ENCODE results near the gene SNED1. TPM values are rescaled to one million over a fixed set of nuclear protein-coding genes. Genes with fewer than 3 reads are reported as not detected.

The SNED1 gene
- total RNA-seq, 2 donors from 2014 or later, result 39.7 to 62.7 TPM

- DNase-seq (ENCODE audit: low spot score), result peak; percentile 66
- intact Hi-C loops (cut with DNase I), result no loop called here
Observed at GRCh38 chr2:241050624-241051577, 52.5 kb downstream of the SNED1 start.

DNA sequence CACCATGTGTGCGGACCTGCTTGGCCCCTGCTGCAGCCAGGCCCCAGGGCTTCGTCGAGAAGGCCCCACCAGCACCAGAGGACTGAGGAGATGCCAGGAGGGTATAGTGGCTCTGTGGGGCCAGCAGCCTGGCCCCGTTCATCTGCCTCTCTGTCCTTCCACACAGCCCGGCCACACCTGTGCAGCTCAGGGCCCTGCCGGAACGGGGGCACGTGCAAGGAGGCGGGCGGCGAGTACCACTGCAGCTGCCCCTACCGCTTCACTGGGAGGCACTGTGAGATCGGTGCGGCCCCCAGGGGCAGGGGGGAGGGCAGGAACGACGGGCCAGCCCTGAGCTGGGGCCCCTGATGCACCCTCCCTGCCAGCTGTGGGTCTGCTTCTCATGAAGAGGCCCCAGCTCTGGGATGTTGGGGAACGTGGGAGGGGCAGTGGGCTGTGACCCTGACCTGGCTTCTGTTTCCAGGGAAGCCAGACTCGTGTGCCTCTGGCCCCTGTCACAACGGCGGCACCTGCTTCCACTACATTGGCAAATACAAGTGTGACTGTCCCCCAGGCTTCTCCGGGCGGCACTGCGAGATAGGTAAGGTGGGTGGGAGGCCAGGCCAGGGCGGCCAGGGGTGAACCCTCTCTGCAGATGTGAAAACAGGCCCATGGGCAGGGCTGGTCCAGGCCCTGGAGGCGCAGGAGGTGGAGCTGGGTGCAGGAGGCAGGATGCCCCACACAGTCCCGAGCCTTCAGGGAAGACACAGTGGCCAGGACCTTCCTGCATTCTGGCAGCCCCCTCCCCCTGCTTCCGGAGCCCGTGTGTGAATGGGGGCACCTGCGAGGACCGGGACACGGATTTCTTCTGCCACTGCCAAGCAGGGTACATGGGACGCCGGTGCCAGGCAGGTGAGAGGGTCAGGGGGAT, 53.4 kb downstream of the SNED1 start:
- intact Hi-C loops (cut with DNase I), result no loop called here
- peak; percentile 74 for DNase-seq (ENCODE audit: low spot score)

DNA sequence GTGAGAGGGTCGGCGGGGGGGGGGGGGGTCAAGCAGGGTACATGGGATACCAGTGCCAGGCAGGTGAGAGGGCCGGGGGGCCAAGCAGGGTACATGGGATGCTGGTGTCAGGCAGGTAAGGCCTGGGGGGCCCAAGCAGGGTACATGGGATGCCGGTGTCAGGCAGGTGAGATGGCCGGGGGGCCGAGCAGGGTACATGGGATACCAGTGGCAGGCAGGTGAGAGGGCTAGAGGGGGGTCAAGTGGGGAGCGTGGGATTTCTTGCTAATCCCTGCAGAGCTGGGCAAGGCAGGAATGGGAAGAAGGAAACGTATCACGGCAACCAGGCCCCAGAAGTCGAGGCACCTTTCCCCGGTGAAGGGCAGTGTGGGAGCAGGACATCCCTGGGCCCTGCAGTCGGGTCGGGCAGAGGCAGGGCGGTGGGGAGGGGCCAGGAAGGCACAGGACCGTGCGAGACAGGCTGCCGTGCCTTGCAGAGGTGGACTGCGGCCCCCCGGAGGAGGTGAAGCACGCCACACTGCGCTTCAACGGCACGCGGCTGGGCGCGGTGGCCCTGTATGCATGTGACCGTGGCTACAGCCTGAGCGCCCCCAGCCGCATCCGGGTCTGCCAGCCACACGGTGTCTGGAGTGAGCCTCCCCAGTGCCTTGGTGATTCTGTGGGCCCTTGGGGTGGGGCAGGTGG, 54.4 kb downstream of the SNED1 start:
- peak; percentile 67 for DNase-seq (ENCODE audit: low spot score)
- intact Hi-C loops (cut with DNase I), result no loop called here

DNA sequence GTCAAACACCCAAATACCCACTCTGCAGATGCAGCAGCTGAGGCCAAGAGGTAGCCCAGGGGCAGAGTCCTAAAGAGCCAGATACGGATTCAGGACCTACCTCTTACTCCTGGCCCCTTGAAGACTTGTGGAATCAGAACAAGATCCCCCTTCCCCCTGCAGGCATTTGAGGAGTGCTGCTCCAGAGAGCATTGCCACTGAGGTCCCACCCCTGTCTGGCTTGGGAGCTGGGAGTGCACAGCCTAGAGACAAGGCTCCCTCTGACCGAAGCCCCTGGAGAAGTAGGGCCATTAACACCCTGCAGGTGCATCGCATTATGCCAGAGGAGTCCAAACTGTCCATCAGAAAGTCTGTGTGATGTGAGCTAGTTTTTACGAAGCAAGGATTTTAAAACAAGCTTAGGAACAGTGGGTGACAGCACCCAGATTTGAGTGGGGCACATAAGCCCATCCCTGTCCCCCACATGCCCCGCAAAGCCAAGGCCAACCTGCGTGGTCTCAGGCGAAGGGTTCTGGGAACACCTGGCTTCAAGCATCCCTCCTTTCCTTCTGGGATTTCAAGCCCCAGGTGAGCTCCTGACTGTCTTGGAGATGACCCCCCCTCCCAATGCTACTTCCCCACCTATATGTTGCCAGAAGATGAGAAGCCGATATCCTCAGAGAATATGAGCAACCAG, 55.3 kb downstream of the SNED1 start:
- intact Hi-C loops (cut with DNase I), result no loop called here

GRCh38 chr2:241061275-241061674, 62.9 kb downstream of the SNED1 start:
- intact Hi-C loops (cut with DNase I), result no loop called here

More for the DNA sequence above, 55.3 kb downstream of the SNED1 start:
- DNase-seq (ENCODE audit: low spot score), result peak; percentile 74

GRCh38 chr2:241062389-241063092, 64.1 kb downstream of the SNED1 start:
- intact Hi-C loops (cut with DNase I), result no loop called here
- no peak for DNase-seq (ENCODE audit: low spot score)

More at GRCh38 chr2:241061275-241061674, 62.9 kb downstream of the SNED1 start:
- no peak for DNase-seq (ENCODE audit: low spot score)

GRCh38 chr2:241063093-241063551, 64.7 kb downstream of the SNED1 start:
- intact Hi-C loops (cut with DNase I), result no loop called here
- DNase-seq (ENCODE audit: low spot score), result peak; percentile 80

DNA sequence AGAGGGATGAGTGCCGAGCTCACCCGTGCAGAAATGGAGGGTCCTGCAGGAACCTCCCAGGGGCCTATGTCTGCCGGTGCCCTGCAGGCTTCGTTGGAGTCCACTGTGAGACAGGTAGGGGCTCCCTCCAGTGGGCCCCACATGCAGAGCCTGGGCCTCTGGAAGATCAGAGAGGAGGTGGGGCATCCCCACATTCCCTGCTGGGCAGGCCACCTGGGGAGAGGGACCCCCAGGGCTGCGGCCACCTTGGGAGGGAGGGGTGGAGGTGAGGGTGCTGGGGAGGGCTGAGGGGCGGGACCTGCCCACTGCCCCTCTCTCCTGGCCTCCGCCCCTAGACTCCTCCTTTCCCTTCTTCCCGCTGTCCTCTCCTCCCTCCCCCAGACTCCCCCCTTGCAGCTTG, 65.2 kb downstream of the SNED1 start:
- DNase-seq (ENCODE audit: low spot score), result peak; percentile 64

DNA sequence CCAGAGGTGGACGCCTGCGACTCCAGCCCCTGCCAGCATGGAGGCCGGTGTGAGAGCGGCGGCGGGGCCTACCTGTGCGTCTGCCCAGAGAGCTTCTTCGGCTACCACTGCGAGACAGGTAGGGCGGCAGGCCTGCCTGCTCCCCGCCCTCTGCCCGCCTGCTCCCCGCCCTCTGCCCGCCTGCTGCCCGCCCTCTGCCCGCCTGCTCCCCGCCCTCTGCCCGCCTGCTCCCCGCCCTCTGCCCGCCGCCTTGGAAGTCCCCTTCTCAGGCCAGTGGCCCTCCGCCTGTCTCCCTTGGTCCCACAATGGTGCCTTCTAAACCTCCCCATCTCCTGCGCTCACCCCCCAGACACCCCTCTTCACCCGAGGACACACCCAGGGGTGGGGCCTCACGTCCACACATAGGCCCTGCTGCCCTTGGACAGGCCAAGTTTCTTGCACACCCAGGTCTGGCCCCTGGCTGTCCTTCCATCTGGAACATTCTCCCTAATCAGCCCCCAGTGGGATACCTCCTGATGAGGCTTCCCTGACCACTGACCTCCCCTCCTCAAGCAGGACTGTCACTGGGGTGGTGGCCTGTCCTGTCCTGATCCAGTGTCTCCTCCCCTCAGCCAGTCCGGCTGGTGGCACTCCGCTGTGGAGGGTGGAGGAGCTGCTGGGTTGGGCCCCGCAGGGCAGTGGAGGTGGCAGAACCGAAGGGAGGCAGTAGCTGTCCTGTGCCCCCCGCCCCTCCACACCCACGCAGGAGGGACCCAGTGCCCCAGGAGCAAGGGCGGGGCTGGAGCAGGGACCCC, 65.8 kb downstream of the SNED1 start:
- intact Hi-C loops (cut with DNase I), result no loop called here

More for the DNA sequence above, 65.2 kb downstream of the SNED1 start:
- intact Hi-C loops (cut with DNase I), result no loop called here

GRCh38 chr2:241064802-241065354, 66.5 kb downstream of the SNED1 start:
- intact Hi-C loops (cut with DNase I), result no loop called here
- peak; percentile 75 for DNase-seq (ENCODE audit: low spot score)

More for the DNA sequence above, 65.8 kb downstream of the SNED1 start:
- DNase-seq (ENCODE audit: low spot score), result peak; percentile 78

DNA sequence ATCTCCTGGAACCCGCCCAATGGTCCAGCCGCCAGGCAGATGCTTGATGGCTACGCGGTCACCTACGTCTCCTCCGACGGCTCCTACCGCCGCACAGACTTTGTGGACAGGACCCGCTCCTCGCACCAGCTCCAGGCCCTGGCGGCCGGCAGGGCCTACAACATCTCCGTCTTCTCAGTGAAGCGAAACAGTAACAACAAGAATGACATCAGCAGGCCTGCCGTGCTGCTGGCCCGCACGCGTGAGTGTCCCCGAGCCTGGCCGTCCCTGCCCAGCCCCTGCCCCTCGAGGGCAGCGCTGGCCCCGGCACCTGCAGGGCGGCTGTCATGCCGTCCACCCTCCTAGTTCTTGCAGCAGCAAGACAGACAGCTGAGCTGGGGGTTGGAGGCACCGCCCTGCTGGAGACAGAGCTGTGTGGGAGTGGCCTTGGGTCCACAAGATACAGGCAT, 67.0 kb downstream of the SNED1 start:
- intact Hi-C loops (cut with DNase I), result no loop called here
- DNase-seq (ENCODE audit: low spot score), result peak; percentile 80

DNA sequence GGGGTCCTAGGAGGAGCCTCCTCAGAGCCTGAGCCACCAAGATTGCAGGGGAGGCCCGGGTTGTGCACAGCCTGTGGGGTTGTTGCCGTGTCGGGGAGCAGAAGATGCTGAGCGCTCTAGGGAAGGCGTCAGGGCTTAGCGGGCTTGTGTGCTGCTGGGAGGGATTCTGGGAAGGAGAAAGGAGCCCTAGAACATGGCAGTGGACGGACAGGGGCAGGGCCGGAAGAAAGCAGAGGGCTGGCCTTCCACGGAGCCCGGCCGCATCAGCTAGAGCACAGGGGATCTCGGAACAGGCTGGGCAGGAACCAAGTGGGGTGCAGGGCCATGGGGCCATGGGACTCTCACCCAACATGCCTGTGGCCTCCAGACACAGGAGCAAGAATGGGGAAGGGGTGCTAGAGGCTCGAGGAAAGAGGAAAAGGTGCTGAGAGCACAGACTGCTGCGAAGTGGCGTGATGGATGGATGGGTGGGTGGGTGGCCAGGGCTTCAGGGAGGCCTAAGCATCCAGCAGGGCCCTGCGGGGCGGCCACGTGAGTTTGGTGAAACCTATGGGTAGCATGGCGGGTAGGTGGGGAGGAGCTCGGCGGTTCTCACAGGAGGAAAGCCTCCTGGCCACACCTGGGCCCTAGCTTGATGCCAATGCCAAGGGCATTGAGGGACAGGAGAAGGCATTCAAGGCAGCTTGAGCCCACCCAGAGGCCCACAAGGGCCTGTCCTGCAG, 67.9 kb downstream of the SNED1 start:
- peak; percentile 74 for DNase-seq (ENCODE audit: low spot score)

GRCh38 chr2:241066893-241067341, 68.5 kb downstream of the SNED1 start:
- intact Hi-C loops (cut with DNase I), result no loop called here
- DNase-seq (ENCODE audit: low spot score), result no peak

More for the DNA sequence above, 67.9 kb downstream of the SNED1 start:
- intact Hi-C loops (cut with DNase I), result no loop called here

GRCh38 chr2:241067501-241068135, 69.2 kb downstream of the SNED1 start:
- DNase-seq (ENCODE audit: low spot score), result peak; percentile 75
- intact Hi-C loops (cut with DNase I), result no loop called here

DNA sequence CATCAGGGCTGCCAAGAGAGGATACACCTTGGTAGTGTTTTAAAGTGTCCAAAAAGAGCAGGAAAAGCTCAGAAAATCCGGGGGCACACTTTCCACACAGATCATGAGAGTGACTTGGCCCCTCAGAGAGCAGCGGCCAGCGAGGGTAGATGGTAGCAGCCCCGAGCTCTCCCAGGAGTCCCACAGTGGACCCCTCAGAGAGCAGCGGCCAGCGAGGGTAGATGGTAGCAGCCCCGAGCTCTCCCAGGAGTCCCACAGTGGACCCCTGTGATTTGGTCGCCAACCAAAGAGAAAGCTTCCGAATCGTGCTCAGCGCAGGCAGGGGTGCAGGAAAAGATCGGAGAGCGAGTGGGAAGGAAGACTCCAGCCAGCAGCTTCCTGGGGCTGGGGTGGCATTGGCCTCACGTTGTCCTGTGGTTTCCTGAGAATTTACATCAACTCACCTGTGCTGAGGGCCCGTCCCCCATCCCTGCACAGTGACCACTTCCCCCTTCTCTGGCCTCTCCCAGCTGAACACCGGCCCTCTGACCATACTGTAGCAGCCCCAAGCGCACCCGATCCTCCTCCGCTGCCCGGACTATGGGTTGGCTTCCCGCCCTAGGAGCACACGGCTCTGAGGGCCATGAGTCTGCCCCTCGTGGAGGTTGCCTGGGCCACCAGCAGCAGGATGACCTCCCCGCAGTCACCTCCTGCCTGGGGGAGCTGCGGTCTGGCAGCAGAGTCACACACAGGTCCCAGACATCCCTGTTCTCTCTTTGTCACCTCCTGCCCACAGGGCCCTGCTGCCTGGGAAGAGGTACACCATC, 69.9 kb downstream of the SNED1 start:
- intact Hi-C loops (cut with DNase I), result no loop called here

More for the DNA sequence above, 69.9 kb downstream of the SNED1 start:
- DNase-seq (ENCODE audit: low spot score), result peak; percentile 69
